ENCODE measurements around the gene CFAP210. TPM values are rescaled to one million over a fixed set of nuclear protein-coding genes. Genes with fewer than 3 reads are reported as not detected.
"Not testable (repeated sequence)": the region's sequence is repeated elsewhere in the genome, so short reads cannot be mapped to it uniquely, and the experiment has no call there.

CFAP210 gene
- total and polyA plus RNA-seq, 7 donors: 0.03 to 0.04 TPM; not detected in 5

- intact Hi-C loops (cut with DNase I): no loop called here
- peaks cover 0 to 57% of the 10 kb centered on the region in 2 donors for H3K36me3 ChIP-seq (ENCODE audit: insufficient read depth in 1 of 2, low read depth in 1 of 2)
- no peak for TF ChIP-seq CTCF (IDR thresholded peaks at IDR 0.05)
- H3K27ac ChIP-seq: no peak overlapping the region
- ATAC-seq (no peak), DNase-seq (no peak)
- WGBS, 3 donors: 89 to 91% (median 89%) methylated on average over 4 of the region's 4 CpGs
- H3K4me1 ChIP-seq: no peaks in the 10 kb centered on the region
- no peaks in the 10 kb centered on the region for H3K9me3 ChIP-seq
- H3K4me3 ChIP-seq: no peak overlapping the region
- no peaks in the 10 kb centered on the region for H3K27me3 ChIP-seq (ENCODE audit: insufficient read depth in 3 of 3, low read length in 2 of 3)
These were observed 71.0 kb downstream of the CFAP210 start for GRCh38 chr2:169623235-169623634.

DNA sequence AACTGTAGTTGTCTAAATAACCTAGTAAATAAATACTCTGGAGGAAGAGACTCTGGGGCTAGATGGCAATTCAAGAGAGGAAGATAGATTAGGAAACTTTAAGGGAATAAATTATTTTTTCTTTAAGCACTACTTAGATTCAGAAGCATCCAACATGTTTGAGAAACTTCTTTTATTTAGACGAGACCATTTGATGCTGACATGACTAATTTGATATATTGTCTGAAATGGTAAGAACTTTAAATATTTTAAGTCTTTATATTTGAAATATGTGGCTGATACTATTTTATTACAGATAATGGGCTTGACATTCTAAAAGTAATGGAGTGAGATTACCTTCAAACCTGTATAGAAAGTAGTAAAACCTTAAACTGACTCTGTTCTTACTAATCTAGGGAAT, 73.7 kb downstream of the CFAP210 start:
- Histone ChIP-seq H3K4me3 (no peak overlapping the region), H3K9me3 (peaks cover 11% of the 10 kb centered on the region), H3K4me1 (no peaks in the 10 kb centered on the region), H3K36me3 (ENCODE audit: insufficient read depth in 1 of 2, low read depth in 1 of 2) (peaks cover 0 to 60% of the 10 kb centered on the region in 2 donors), H3K27ac (no peak overlapping the region), H3K27me3 (ENCODE audit: insufficient read depth in 3 of 3, low read length in 2 of 3) (no peaks in the 10 kb centered on the region)
- no peak for DNase-seq
- 71 to 73% (median 72%) methylated on average over 1 of the region's 1 CpG for WGBS, 3 donors
- intact Hi-C loops (cut with DNase I): no loop called here
- ATAC-seq: no peak
- TF ChIP-seq CTCF (IDR thresholded peaks at IDR 0.05): no peak

GRCh38 chr2:169619946-169620345, 74.3 kb downstream of the CFAP210 start:
- no peak for TF ChIP-seq CTCF (IDR thresholded peaks at IDR 0.05)
- Histone ChIP-seq H3K9me3 (peaks cover 11% of the 10 kb centered on the region), H3K27me3 (ENCODE audit: insufficient read depth in 3 of 3, low read length in 2 of 3) (no peaks in the 10 kb centered on the region), H3K4me3 (no peak overlapping the region), H3K27ac (no peak overlapping the region), H3K4me1 (no peaks in the 10 kb centered on the region), H3K36me3 (ENCODE audit: insufficient read depth in 1 of 2, low read depth in 1 of 2) (peaks cover 0 to 60% of the 10 kb centered on the region in 2 donors)
- DNase-seq (no peak), ATAC-seq (no peak)
- 44 to 51% (median 47%) methylated on average over 3 of the region's 3 CpGs for WGBS, 3 donors
- intact Hi-C loops (cut with DNase I): loop anchor here in 1 of 2 donors (10.0 kb wide), 1 partner anchor 305 kb away; no protein-coding TSS in a partner anchor

DNA sequence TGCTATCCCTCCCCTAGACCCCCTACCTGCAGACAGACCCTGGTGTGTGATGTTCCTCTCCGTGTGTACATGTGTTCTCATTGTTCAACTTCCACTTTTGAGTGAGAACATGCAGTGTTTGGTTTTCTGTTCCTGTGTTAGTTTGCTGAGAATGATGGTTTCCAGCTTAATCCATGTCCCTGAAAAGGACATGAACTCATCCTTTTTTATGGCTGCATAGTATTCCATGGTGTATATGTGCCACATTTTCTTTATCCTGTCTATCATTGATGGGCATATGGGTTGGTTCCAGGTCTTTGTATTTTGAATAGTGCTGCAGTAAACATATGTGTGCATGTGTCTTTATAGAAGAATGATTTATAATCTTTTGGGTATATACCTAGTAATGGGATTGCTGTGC, 78.2 kb downstream of the CFAP210 start:
- H3K27me3 ChIP-seq (ENCODE audit: insufficient read depth in 3 of 3, low read length in 2 of 3); H3K27ac ChIP-seq; ATAC-seq; DNase-seq; H3K4me1 ChIP-seq; H3K4me3 ChIP-seq: not testable (repeated sequence)
- intact Hi-C loops (cut with DNase I): loop anchor here in 1 of 2 donors (10.0 kb wide), 1 partner anchor 309 kb away; no protein-coding TSS in a partner anchor
- Histone ChIP-seq H3K36me3 (ENCODE audit: insufficient read depth in 1 of 2, low read depth in 1 of 2) (peaks cover 0 to 64% of the 10 kb centered on the region in 2 donors), H3K9me3 (peaks cover 11% of the 10 kb centered on the region)
- WGBS, 3 donors: 93 to 100% (median 100%) methylated on average over 1 of the region's 1 CpG

- DNase-seq (no peak), ATAC-seq (no peak)
- peaks cover 11% of the 10 kb centered on the region for H3K9me3 ChIP-seq
- no peaks in the 10 kb centered on the region for H3K4me1 ChIP-seq
- no peak for TF ChIP-seq CTCF (IDR thresholded peaks at IDR 0.05)
- no peak overlapping the region for H3K4me3 ChIP-seq
- peaks cover 0 to 82% of the 10 kb centered on the region in 2 donors for H3K36me3 ChIP-seq (ENCODE audit: insufficient read depth in 1 of 2, low read depth in 1 of 2)
- 86 to 95% (median 92%) methylated on average over 2 of the region's 2 CpGs for WGBS, 3 donors
- H3K27me3 ChIP-seq (ENCODE audit: insufficient read depth in 3 of 3, low read length in 2 of 3): no peaks in the 10 kb centered on the region
- H3K27ac ChIP-seq: no peak overlapping the region
- intact Hi-C loops (cut with DNase I): loop anchor here in 1 of 2 donors (10.0 kb wide), 1 partner anchor 311 kb away; no protein-coding TSS in a partner anchor
These were observed 80.3 kb downstream of the CFAP210 start for GRCh38 chr2:169613876-169614275.

All from psoas muscle (tissue), 8 donors.